Suprapubic skin (tissue), 4 donors: ENCODE results near the gene HDLBP. TPM values are rescaled to one million over a fixed set of nuclear protein-coding genes. Genes with fewer than 3 reads are reported as not detected.

Experiments used
- DNase-seq, 2 donors: peaks; one replicate each; pipeline ENCODE4 v3.0.0-alpha.2; 2019; ENCODE audit warnings: low spot score in 2 of 2
- H3K27ac ChIP-seq: fragments of 200-600 bp; sonication (generic); one replicate; pipeline ENCODE4 v1.5.1; 2019
- H3K27me3 ChIP-seq: fragments of 200-600 bp; sonication (generic); one replicate; pipeline ENCODE4 v1.5.1; 2019
- H3K36me3 ChIP-seq: fragments of 200-600 bp; sonication (generic); one replicate; pipeline ENCODE4 v1.5.1; 2019
- H3K4me1 ChIP-seq: fragments of 200-600 bp; sonication (generic); one replicate; pipeline ENCODE4 v1.5.1; 2019
- H3K4me3 ChIP-seq: fragments of 200-600 bp; sonication (generic); one replicate; pipeline ENCODE4 v1.5.1; 2019; ENCODE audit warnings: mild to moderate bottlenecking
- H3K9me3 ChIP-seq: fragments of 200-600 bp; sonication (generic); one replicate; pipeline ENCODE4 v1.5.1; 2019
- CTCF ChIP-seq, 2 donors: fragments of 200-600 bp in 1 of 2; fragments of 450-650 bp in 1 of 2; sonication (generic) in 1 of 2; IDR thresholded peaks; one replicate each; pipeline ENCODE4 v1.5.1; 2016 to 2019; ENCODE audit warnings: antibody characterized with exemption in 2 of 2, mild to moderate bottlenecking in 1 of 2, moderate library complexity in 1 of 2
- EP300 ChIP-seq: sonication (generic); formaldehyde crosslinking; IDR thresholded peaks from one replicate; pipeline ENCODE4 v1.6.1; 2017; ENCODE audit warnings: antibody characterized with exemption
- POLR2A ChIP-seq, 2 donors: fragments of 450-650 bp; IDR thresholded peaks; one replicate each; pipeline ENCODE4 v1.6.1; 2017; ENCODE audit warnings: antibody characterized with exemption in 2 of 2, mild to moderate bottlenecking in 2 of 2, moderate library complexity in 2 of 2
- POLR2AphosphoS5 ChIP-seq, 3 donors: sonication (generic); formaldehyde crosslinking; IDR thresholded peaks; one replicate each; pipeline ENCODE4 v1.6.1; 2017; ENCODE audit warnings: antibody characterized with exemption in 3 of 3
- WGBS: methylation state at CpG from one replicate; pipeline ENCODE4 v1.1.5; 2018; 5-methylcytosine and 5-hydroxymethylcytosine counted together
- total RNA-seq, 4 donors: library from RNA; depleted of rRNA; stranded (reverse); fragments of >200 nt; gene quantifications; one replicate each; pipeline ENCODE4 v1.1.0, GENCODE V29; 2016

The HDLBP gene
- total RNA-seq, 4 donors from 2014 or later, result 263 to 400 (median 287) TPM

DNA sequence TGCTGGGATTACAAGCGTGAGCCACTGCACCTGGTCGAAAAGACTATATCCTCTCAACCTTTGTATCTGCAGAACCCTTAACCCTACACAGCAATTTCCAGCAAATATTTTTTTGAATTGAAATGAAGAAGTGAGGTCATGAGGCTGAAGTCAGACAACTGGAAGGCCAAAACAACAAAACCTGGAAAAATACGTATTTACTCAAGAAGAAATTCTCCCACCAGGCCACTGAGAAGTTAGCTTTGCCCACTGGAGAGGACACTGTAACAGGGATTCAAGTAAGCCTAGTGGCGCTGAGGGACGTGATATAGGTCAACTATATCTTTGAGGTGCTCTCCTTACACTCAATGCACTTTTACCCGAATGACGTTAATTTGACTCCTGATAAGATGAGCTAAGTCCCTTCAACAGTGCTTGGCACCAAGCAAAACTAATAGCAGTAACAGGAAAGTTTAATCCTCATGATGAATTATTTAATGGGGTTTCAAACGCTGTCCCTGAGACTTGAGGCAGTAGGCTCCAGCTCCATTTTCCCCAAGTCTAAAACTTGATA lies 1.9 kb downstream of the HDLBP start:
- Histone ChIP-seq H3K4me1 (peaks cover 73% of the 10 kb centered on the region), H3K27ac (no peak overlapping the region), H3K36me3 (no peaks in the 10 kb centered on the region), H3K9me3 (no peaks in the 10 kb centered on the region), H3K4me3 (no peak overlapping the region), H3K27me3 (no peaks in the 10 kb centered on the region)
- no peak for TF ChIP-seq POLR2A (IDR thresholded peaks at IDR 0.05)
- TF ChIP-seq EP300, result no peak
- TF ChIP-seq CTCF (IDR thresholded peaks at IDR 0.05), result no peak
- no peak for TF ChIP-seq POLR2AphosphoS5 (IDR thresholded peaks at IDR 0.05)
- WGBS, result 92% methylated on average over 8 of the region's 8 CpGs
- DNase-seq, result no peak

GRCh38 chr2:241312082-241312481 lies 3.4 kb downstream of the HDLBP start:
- Histone ChIP-seq H3K9me3 (no peaks in the 10 kb centered on the region), H3K4me1 (peaks cover 58% of the 10 kb centered on the region), H3K27ac (no peak overlapping the region), H3K27me3 (no peaks in the 10 kb centered on the region), H3K4me3 (no peak overlapping the region), H3K36me3 (no peaks in the 10 kb centered on the region)
- TF ChIP-seq CTCF (IDR thresholded peaks at IDR 0.05), result no peak
- no peak for TF ChIP-seq EP300
- no peak for TF ChIP-seq POLR2A (IDR thresholded peaks at IDR 0.05)
- TF ChIP-seq POLR2AphosphoS5 (IDR thresholded peaks at IDR 0.05), result no peak
- 29% methylated on average over 4 of the region's 4 CpGs for WGBS
- no peak for DNase-seq

DNA sequence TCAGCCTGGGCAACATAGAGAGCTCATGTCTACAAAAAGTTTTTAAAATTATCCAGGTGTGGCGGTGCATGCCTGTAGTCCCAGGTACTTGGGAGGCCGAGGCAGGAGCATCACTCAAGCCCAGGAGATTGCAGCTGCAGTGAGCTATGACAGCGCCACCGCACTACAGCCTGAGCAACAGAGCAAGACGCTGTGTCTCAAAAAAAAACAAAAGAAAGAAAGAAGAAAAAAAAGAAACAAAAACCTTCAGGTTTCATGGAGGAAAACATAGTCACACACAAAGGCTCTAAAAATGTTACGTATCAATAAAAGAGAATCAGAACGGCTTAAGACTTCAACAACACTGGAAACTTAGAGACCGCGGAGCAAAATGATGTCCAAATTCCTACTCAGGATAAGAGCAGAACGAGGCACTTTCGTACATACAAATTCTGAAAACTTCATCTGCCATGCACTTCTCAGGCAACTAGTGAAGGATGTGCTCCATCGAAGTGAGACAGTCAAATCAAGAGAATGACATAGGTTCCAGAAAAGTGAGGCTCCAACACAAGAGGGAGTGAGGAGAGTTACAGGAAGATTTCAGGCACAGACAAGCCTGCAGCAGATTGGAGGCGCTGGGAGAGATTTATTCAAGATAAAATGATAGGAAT lies 4.4 kb downstream of the HDLBP start:
- H3K4me1 ChIP-seq, result peaks cover 52% of the 10 kb centered on the region
- no peaks in the 10 kb centered on the region for H3K9me3 ChIP-seq
- DNase-seq, result no peak
- H3K36me3 ChIP-seq, result no peaks in the 10 kb centered on the region
- no peak overlapping the region for H3K4me3 ChIP-seq
- WGBS, result 83% methylated on average over 13 of the region's 13 CpGs
- no peak for TF ChIP-seq CTCF (IDR thresholded peaks at IDR 0.05)
- no peak for TF ChIP-seq EP300
- no peak for TF ChIP-seq POLR2AphosphoS5 (IDR thresholded peaks at IDR 0.05)
- no peak for TF ChIP-seq POLR2A (IDR thresholded peaks at IDR 0.05)
- H3K27me3 ChIP-seq, result no peaks in the 10 kb centered on the region
- no peak overlapping the region for H3K27ac ChIP-seq

GRCh38 chr2:241309684-241310117 lies 5.8 kb downstream of the HDLBP start:
- TF ChIP-seq POLR2A (IDR thresholded peaks at IDR 0.05), result no peak
- no peak for TF ChIP-seq EP300
- no peak for TF ChIP-seq POLR2AphosphoS5 (IDR thresholded peaks at IDR 0.05)
- TF ChIP-seq CTCF (IDR thresholded peaks at IDR 0.05), result no peak
- H3K36me3 ChIP-seq, result no peaks in the 10 kb centered on the region
- peaks cover 55% of the 10 kb centered on the region for H3K4me1 ChIP-seq
- WGBS, result 34% methylated on average over 2 of the region's 2 CpGs
- no peak for DNase-seq
- H3K27ac ChIP-seq, result no peak overlapping the region
- no peak overlapping the region for H3K4me3 ChIP-seq
- H3K9me3 ChIP-seq, result no peaks in the 10 kb centered on the region
- H3K27me3 ChIP-seq, result no peaks in the 10 kb centered on the region

DNA sequence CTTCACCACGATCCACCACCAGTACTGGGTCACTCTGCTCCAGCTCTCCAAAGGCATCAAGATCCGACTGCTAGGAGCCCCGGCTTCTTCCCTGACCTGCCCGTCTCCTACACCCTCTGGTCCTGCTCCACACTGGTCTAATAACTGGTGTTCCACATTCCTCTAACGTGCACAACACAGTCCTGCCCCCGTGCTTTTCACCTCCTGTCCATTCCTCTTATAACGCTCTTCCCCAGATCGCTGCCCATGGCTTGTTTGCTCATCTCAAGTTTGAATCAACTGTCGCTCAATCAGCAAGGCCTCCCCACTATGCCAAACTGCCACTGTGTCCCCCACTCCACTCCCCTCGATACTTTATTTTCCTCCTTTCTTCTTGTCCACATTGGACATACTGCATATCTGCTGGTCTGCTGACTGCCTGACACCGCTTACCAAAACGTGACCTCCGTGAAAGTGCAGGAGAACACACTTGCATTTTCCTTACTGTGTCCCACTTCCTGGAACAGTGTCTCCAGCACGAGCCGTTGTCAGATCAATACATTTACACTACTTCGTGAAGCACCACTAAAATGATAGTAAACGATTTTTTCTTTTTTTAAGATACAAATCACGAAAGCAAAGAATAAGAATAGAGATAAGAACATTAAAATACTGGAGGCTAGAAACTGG lies 6.5 kb downstream of the HDLBP start:
- no peaks in the 10 kb centered on the region for H3K36me3 ChIP-seq
- H3K4me3 ChIP-seq, result no peak overlapping the region
- no peaks in the 10 kb centered on the region for H3K9me3 ChIP-seq
- TF ChIP-seq POLR2AphosphoS5 (IDR thresholded peaks at IDR 0.05), result no peak
- no peak for TF ChIP-seq EP300
- H3K4me1 ChIP-seq, result peaks cover 57% of the 10 kb centered on the region
- no peak for DNase-seq
- no peaks in the 10 kb centered on the region for H3K27me3 ChIP-seq
- no peak overlapping the region for H3K27ac ChIP-seq
- 88% methylated on average over 18 of the region's 18 CpGs for WGBS
